H9 (cell line): ENCODE data around the gene LRRC52. TPM values are rescaled to one million over a fixed set of nuclear protein-coding genes. Genes with fewer than 3 reads are reported as not detected.

Experiments used
- DNase-seq: peaks from one replicate; pipeline ENCODE4 v3.0.0-alpha.2; 2017
- H2AFZ ChIP-seq: one replicate; pipeline ENCODE4 v1.6.1; 2013; ENCODE audit warnings: mild to moderate bottlenecking, low read length, control low read depth, moderate library complexity
- H2AK5ac ChIP-seq: 2 replicates; pipeline ENCODE4 v1.6.1; 2013; ENCODE audit warnings: low read length, control low read depth, mixed read lengths; ENCODE audit not compliant: insufficient read length
- H2BK120ac ChIP-seq: one replicate; pipeline ENCODE4 v1.6.1; 2013; ENCODE audit warnings: low read depth, mild to moderate bottlenecking, low read length, control low read depth, inconsistent platforms; ENCODE audit not compliant: poor library complexity, severe bottlenecking
- H2BK12ac ChIP-seq: 2 replicates; pipeline ENCODE4 v1.6.1; 2013; ENCODE audit warnings: low read length, control low read depth, mixed read lengths, low read depth; ENCODE audit not compliant: insufficient read length
- H2BK15ac ChIP-seq: 2 replicates; pipeline ENCODE4 v1.6.1; 2013; ENCODE audit warnings: low read depth, low read length, control low read depth
- H2BK20ac ChIP-seq: one replicate; pipeline ENCODE4 v1.6.1; 2013; ENCODE audit warnings: low read depth, mild to moderate bottlenecking, low read length, control low read depth, inconsistent platforms; ENCODE audit not compliant: poor library complexity, severe bottlenecking
- H2BK5ac ChIP-seq: 2 replicates; pipeline ENCODE4 v1.6.1; 2013; ENCODE audit warnings: low read length, control low read depth, mixed read lengths; ENCODE audit not compliant: insufficient read length
- H3K14ac ChIP-seq: 2 replicates; pipeline ENCODE4 v1.6.1; 2013; ENCODE audit warnings: low read length, control low read depth; ENCODE audit not compliant: insufficient read depth
- H3K18ac ChIP-seq: 2 replicates; pipeline ENCODE4 v1.6.1; 2013; ENCODE audit warnings: low read depth, mild to moderate bottlenecking, mixed read lengths, low read length, control low read depth; ENCODE audit not compliant: insufficient read length
- H3K23ac ChIP-seq: 2 replicates; pipeline ENCODE4 v1.6.1; 2013; ENCODE audit warnings: low read length, control low read depth, mixed read lengths, low read depth; ENCODE audit not compliant: insufficient read length
- H3K23me2 ChIP-seq: 2 replicates; pipeline ENCODE4 v1.6.1; 2013; ENCODE audit warnings: low read depth, mild to moderate bottlenecking, mixed read lengths, low read length, control low read depth; ENCODE audit not compliant: insufficient read length, poor library complexity, severe bottlenecking
- H3K27ac ChIP-seq: 2 replicates; pipeline ENCODE4 v1.5.1; 2013; ENCODE audit warnings: low read length, control low read depth, mixed read lengths, low read depth; ENCODE audit not compliant: insufficient read length
- H3K27me3 ChIP-seq: 2 replicates; pipeline ENCODE4 v1.6.1; 2013; ENCODE audit warnings: low read length, control low read depth, inconsistent platforms; ENCODE audit not compliant: insufficient read depth
- H3K4ac ChIP-seq: 2 replicates; pipeline ENCODE4 v1.6.1; 2013; ENCODE audit warnings: low read depth, mild to moderate bottlenecking, control low read depth, inconsistent platforms, low read length, moderate library complexity
- H3K4me1 ChIP-seq: 2 replicates; pipeline ENCODE4 v1.6.1; 2013; ENCODE audit warnings: low read length, control low read depth, inconsistent platforms; ENCODE audit not compliant: insufficient read depth
- H3K4me2 ChIP-seq: 2 replicates; pipeline ENCODE4 v1.6.1; 2013; ENCODE audit warnings: low read length, control low read depth, mixed read lengths; ENCODE audit not compliant: insufficient read length, insufficient read depth
- H3K56ac ChIP-seq: 2 replicates; pipeline ENCODE4 v1.6.1; 2013; ENCODE audit warnings: low read depth, mild to moderate bottlenecking, mixed read lengths, low read length, control low read depth; ENCODE audit not compliant: insufficient read length
- H3K79me1 ChIP-seq: 2 replicates; pipeline ENCODE4 v1.6.1; 2013; ENCODE audit warnings: low read depth, mild to moderate bottlenecking, moderate library complexity, low read length, control low read depth, inconsistent platforms; ENCODE audit not compliant: insufficient read depth, poor library complexity, severe bottlenecking
- H3K79me2 ChIP-seq: 2 replicates; pipeline ENCODE4 v1.6.1; 2013; ENCODE audit warnings: low read length, control low read depth, inconsistent platforms; ENCODE audit not compliant: insufficient read depth
- H3K9ac ChIP-seq: 2 replicates; pipeline ENCODE4 v1.6.1; 2013; ENCODE audit warnings: low read length, control low read depth, mixed read lengths; ENCODE audit not compliant: insufficient read length; ENCODE audit errors: extremely low read depth
- H3K9me3 ChIP-seq: one replicate; pipeline ENCODE4 v1.6.1; 2013; ENCODE audit warnings: low read depth, low read length, inconsistent platforms; ENCODE audit not compliant: control insufficient read depth
- H3T11ph ChIP-seq: one replicate; pipeline ENCODE4 v1.6.1; 2013; ENCODE audit warnings: mild to moderate bottlenecking, low read length, control low read depth, inconsistent platforms
- H4K20me1 ChIP-seq: one replicate; pipeline ENCODE4 v1.6.1; 2013; ENCODE audit not compliant: control insufficient read depth, insufficient read length, insufficient read depth
- H4K5ac ChIP-seq: 2 replicates; pipeline ENCODE4 v1.6.1; 2013; ENCODE audit warnings: low read depth, mild to moderate bottlenecking, mixed read lengths, low read length, control low read depth; ENCODE audit not compliant: insufficient read length
- H4K8ac ChIP-seq: replicated peaks from 2 replicates; pipeline ENCODE4 v1.6.1; 2013; ENCODE audit warnings: low read length, control low read depth, mixed read lengths, low read depth; ENCODE audit not compliant: insufficient read length
- H4K91ac ChIP-seq: 2 replicates; pipeline ENCODE4 v1.6.1; 2013; ENCODE audit warnings: low read depth, mild to moderate bottlenecking, moderate library complexity, mixed read lengths, low read length, control low read depth; ENCODE audit not compliant: insufficient read length
- H3K27ac Mint-ChIP-seq, 3 experiments: 2 replicates in 2 of 3; 3 replicates in 1 of 3; pipeline ENCODE4 v1.8.0; 2020 to 2021; ENCODE audit warnings: mixed read lengths in 3 of 3, mild to moderate bottlenecking in 1 of 3, moderate library complexity in 1 of 3
- H3K27me3 Mint-ChIP-seq: 2 replicates; pipeline ENCODE4 v1.8.0; 2021; ENCODE audit warnings: low read depth, mild to moderate bottlenecking, moderate library complexity, mixed read lengths
- H3K36me3 Mint-ChIP-seq, 3 experiments: 2 replicates in 2 of 3; 3 replicates in 1 of 3; pipeline ENCODE4 v1.8.0; 2020 to 2021; ENCODE audit warnings: low read depth in 3 of 3, mixed read lengths in 3 of 3; ENCODE audit not compliant: insufficient read depth in 1 of 3
- H3K4me1 Mint-ChIP-seq, 2 experiments: 2 replicates each; pipeline ENCODE4 v1.8.0; 2020; ENCODE audit warnings: mixed read lengths in 2 of 2
- H3K4me3 Mint-ChIP-seq, 2 experiments: 2 replicates in 1 of 2; 3 replicates in 1 of 2; pipeline ENCODE4 v1.8.0; 2020 to 2021; ENCODE audit warnings: mild to moderate bottlenecking in 2 of 2, mixed read lengths in 2 of 2, moderate library complexity in 1 of 2
- H3K9me3 Mint-ChIP-seq, 2 experiments: 2 replicates in 1 of 2; 3 replicates in 1 of 2; pipeline ENCODE4 v1.8.0; 2020; ENCODE audit warnings: mild to moderate bottlenecking in 2 of 2, mixed read lengths in 2 of 2, moderate library complexity in 1 of 2
- WGBS: extraction: QIAGEN DNeasy Blood & Tissue Kit; methylation state at CpG from one replicate; pipeline ENCODE4 v1.1.7; 2013; ENCODE audit warnings: missing lambda C conversion rate, low lambda C conversion rate, mixed read lengths; ENCODE audit not compliant: insufficient read length; ENCODE audit errors: extremely low coverage; 5-methylcytosine and 5-hydroxymethylcytosine counted together
- total RNA-seq: library from RNA; stranded (reverse); gene quantifications from 2 replicates; pipeline ENCODE4 v1.2.1, GENCODE V29; 2021
- TF ChIP-seq, protein P1 (sequence below): fragments of 200-600 bp; sonication (generic); conservative IDR thresholded peaks from 3 replicates; pipeline ENCODE4 v1.8.0; 2021; ENCODE audit warnings: antibody characterized with exemption, mild to moderate bottlenecking

LRRC52 gene
- total RNA-seq, 1 experiment from 2014 or later = not detected

DNA sequence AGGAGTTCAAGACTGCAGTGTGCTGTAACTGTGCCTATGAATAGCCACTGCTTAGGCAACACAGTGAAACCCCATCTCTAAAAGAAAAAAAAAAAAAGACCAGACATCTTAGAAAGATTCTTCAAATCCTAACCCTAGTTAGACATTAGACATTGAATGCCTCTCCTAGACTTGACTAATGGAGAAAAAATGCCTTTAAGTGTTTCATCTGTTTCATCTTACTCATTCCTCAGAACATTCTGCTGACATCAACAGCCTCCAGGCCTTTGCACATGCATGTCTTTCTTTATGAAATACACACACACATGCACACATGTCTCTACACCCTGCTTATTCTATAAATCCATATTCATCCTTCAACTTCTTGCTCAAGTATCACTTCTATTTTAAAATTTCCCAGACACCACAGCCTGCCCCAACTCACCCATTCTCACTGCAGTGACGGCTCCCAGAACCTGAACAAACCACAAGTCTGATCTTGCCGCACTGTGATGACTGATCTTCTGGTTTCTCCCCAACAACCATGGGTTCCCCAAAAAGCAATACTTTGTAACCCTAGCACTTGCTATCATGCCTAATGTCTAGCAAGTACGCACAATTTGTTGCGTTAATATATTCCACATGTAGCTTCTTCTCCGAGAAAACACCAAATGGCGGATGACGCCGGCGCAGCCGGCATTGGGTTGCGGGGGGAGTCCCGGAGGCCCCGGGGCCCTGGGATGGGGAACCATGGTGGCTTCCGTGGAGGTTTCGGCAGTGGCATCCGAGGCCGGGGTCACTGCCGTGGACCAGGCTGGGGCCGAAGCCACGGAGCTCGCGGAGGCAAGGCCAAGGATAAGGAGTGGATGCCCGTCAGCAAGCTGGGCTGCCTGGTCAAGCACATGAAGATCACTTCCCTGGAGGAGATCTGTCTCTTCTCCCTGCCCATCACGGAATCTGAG lies 37.4 kb downstream of the LRRC52 start:
- no peaks in the 10 kb centered on the region; the same call in 1 of the 2 replicates for H3K4me1 ChIP-seq
- H3K56ac ChIP-seq = no peak overlapping the region
- no peak overlapping the region for H3K4me2 ChIP-seq
- H2BK5ac ChIP-seq = no peak overlapping the region
- H3K9ac ChIP-seq = no peak overlapping the region
- no peaks in the 10 kb centered on the region for H3K27me3 ChIP-seq
- H3K79me2 ChIP-seq = no peaks in the 10 kb centered on the region
- H2BK15ac ChIP-seq = no peak overlapping the region
- no peak overlapping the region for H3K4ac ChIP-seq
- no peak overlapping the region for H2BK20ac ChIP-seq
- no peak overlapping the region for H2AK5ac ChIP-seq
- no peaks in the 10 kb centered on the region for H3K79me1 ChIP-seq
- H3K27ac Mint-ChIP-seq = no peak overlapping the region
- no peak overlapping the region for H2BK12ac ChIP-seq
- no peak overlapping the region for H2AFZ ChIP-seq
- no peak overlapping the region for H4K8ac ChIP-seq
- H2BK120ac ChIP-seq = no peak overlapping the region
- TF ChIP-seq, protein P1, sequence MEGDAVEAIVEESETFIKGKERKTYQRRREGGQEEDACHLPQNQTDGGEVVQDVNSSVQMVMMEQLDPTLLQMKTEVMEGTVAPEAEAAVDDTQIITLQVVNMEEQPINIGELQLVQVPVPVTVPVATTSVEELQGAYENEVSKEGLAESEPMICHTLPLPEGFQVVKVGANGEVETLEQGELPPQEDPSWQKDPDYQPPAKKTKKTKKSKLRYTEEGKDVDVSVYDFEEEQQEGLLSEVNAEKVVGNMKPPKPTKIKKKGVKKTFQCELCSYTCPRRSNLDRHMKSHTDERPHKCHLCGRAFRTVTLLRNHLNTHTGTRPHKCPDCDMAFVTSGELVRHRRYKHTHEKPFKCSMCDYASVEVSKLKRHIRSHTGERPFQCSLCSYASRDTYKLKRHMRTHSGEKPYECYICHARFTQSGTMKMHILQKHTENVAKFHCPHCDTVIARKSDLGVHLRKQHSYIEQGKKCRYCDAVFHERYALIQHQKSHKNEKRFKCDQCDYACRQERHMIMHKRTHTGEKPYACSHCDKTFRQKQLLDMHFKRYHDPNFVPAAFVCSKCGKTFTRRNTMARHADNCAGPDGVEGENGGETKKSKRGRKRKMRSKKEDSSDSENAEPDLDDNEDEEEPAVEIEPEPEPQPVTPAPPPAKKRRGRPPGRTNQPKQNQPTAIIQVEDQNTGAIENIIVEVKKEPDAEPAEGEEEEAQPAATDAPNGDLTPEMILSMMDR = no peak
- H4K91ac ChIP-seq = no peak overlapping the region
- no peak overlapping the region for H3T11ph ChIP-seq
- H3K18ac ChIP-seq = no peak overlapping the region
- no peaks in the 10 kb centered on the region for H3K9me3 ChIP-seq
- no peaks in the 10 kb centered on the region; a peak in 1 of 7 replicates for H3K36me3 Mint-ChIP-seq
- no peak overlapping the region for H3K23ac ChIP-seq
- no peak for DNase-seq
- H4K5ac ChIP-seq = no peak overlapping the region
- no CpG with 5 or more reads among the region's 24 CpGs for WGBS
- H3K23me2 ChIP-seq = no peaks in the 10 kb centered on the region
- H3K27ac ChIP-seq = no peak overlapping the region
- H3K14ac ChIP-seq = no peak overlapping the region
- H4K20me1 ChIP-seq = no peaks in the 10 kb centered on the region
- peaks cover 9% of the 10 kb centered on the region; the same call in 1 of the 2 replicates for H3K27me3 Mint-ChIP-seq
- peaks cover 3 to 9% of the 10 kb centered on the region in 2 experiments for H3K4me1 Mint-ChIP-seq
- H3K4me3 Mint-ChIP-seq = no peak overlapping the region
- H3K9me3 Mint-ChIP-seq = no peaks in the 10 kb centered on the region
